Sigmoid colon (tissue), 4 donors: ENCODE measurements around the gene EEF1A2.

Experiments used
- EP300 ChIP-seq, 4 donors: sonication (generic); formaldehyde crosslinking; IDR thresholded peaks; one replicate each; pipeline ENCODE4 v1.6.1; 2017; ENCODE audit warnings: antibody characterized with exemption in 4 of 4
- POLR2A ChIP-seq, 2 donors: fragments of 450-650 bp; IDR thresholded peaks; one replicate each; pipeline ENCODE4 v1.6.1; 2016; ENCODE audit warnings: antibody characterized with exemption in 2 of 2, mild to moderate bottlenecking in 2 of 2, moderate library complexity in 2 of 2
- POLR2AphosphoS5 ChIP-seq, 4 donors: sonication (generic); formaldehyde crosslinking; IDR thresholded peaks; one replicate each; pipeline ENCODE4 v1.6.1; 2017; ENCODE audit warnings: antibody characterized with exemption in 4 of 4
- TF ChIP-seq, protein P1 (sequence below), 4 experiments: fragments of 450-650 bp in 3 of 4; fragments of 200-600 bp in 1 of 4; IDR thresholded peaks; one replicate each; pipeline ENCODE4 v1.5.1; 2016 to 2019; ENCODE audit warnings: antibody characterized with exemption in 4 of 4, mild to moderate bottlenecking in 3 of 4, moderate library complexity in 2 of 4

- TF ChIP-seq EP300 (IDR thresholded peaks at IDR 0.05), result no peak
- TF ChIP-seq, protein P1, sequence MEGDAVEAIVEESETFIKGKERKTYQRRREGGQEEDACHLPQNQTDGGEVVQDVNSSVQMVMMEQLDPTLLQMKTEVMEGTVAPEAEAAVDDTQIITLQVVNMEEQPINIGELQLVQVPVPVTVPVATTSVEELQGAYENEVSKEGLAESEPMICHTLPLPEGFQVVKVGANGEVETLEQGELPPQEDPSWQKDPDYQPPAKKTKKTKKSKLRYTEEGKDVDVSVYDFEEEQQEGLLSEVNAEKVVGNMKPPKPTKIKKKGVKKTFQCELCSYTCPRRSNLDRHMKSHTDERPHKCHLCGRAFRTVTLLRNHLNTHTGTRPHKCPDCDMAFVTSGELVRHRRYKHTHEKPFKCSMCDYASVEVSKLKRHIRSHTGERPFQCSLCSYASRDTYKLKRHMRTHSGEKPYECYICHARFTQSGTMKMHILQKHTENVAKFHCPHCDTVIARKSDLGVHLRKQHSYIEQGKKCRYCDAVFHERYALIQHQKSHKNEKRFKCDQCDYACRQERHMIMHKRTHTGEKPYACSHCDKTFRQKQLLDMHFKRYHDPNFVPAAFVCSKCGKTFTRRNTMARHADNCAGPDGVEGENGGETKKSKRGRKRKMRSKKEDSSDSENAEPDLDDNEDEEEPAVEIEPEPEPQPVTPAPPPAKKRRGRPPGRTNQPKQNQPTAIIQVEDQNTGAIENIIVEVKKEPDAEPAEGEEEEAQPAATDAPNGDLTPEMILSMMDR (IDR thresholded peaks at IDR 0.05), result no peak
- TF ChIP-seq POLR2A (IDR thresholded peaks at IDR 0.05), result no peak
- TF ChIP-seq POLR2AphosphoS5 (IDR thresholded peaks at IDR 0.05), result no peak
Observed at GRCh38 chr20:63501818-63502670, 3.2 kb upstream of the EEF1A2 start.
